Neural progenitor cell (in vitro differentiated cells): Measurements from ENCODE around the gene SLC39A10.

Source experiments
- EZH2 ChIP-seq: fragments of 200-600 bp; sonication (generic); IDR thresholded peaks from 2 replicates; pipeline ENCODE4 v1.6.1; 2017; ENCODE audit warnings: antibody characterized with exemption, mild to moderate bottlenecking, moderate library complexity
- TF ChIP-seq, protein P1 (sequence below): fragments of 200-600 bp; sonication (generic); IDR thresholded peaks from 2 replicates; pipeline ENCODE4 v1.5.1; 2017; ENCODE audit warnings: antibody characterized with exemption, mild to moderate bottlenecking

DNA sequence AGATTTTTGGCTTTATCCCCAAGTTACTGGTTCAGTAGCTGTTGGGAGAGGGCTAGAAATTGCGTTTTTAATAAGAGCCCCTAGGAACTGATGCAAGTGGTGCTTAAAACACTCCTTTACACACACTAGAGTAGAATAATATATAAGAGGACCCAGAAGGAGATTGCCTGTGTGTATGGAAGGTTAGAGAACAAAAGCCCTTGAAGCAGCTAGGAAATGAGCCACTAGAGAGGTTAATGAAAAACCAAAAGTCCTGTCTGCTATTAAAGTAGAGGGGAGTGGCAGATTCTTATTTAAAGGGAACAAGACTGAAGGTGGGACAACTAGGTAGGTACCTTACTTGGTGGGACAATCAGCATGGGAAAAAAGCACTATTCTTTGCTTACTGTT is 14.4 kb upstream of the SLC39A10 start:
- TF ChIP-seq, protein P1, sequence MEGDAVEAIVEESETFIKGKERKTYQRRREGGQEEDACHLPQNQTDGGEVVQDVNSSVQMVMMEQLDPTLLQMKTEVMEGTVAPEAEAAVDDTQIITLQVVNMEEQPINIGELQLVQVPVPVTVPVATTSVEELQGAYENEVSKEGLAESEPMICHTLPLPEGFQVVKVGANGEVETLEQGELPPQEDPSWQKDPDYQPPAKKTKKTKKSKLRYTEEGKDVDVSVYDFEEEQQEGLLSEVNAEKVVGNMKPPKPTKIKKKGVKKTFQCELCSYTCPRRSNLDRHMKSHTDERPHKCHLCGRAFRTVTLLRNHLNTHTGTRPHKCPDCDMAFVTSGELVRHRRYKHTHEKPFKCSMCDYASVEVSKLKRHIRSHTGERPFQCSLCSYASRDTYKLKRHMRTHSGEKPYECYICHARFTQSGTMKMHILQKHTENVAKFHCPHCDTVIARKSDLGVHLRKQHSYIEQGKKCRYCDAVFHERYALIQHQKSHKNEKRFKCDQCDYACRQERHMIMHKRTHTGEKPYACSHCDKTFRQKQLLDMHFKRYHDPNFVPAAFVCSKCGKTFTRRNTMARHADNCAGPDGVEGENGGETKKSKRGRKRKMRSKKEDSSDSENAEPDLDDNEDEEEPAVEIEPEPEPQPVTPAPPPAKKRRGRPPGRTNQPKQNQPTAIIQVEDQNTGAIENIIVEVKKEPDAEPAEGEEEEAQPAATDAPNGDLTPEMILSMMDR, result no peak
- no peak for TF ChIP-seq EZH2
